ENCODE results near the gene KCNMA1. TPM values are rescaled to one million over a fixed set of nuclear protein-coding genes. Genes with fewer than 3 reads are reported as not detected.
"Not testable (repeated sequence)": the region's sequence is repeated elsewhere in the genome, so short reads cannot be mapped to it uniquely, and the experiment has no call there.

KCNMA1 gene
- total RNA-seq, 1 experiment from 2014 or later = 1.8 TPM

DNA sequence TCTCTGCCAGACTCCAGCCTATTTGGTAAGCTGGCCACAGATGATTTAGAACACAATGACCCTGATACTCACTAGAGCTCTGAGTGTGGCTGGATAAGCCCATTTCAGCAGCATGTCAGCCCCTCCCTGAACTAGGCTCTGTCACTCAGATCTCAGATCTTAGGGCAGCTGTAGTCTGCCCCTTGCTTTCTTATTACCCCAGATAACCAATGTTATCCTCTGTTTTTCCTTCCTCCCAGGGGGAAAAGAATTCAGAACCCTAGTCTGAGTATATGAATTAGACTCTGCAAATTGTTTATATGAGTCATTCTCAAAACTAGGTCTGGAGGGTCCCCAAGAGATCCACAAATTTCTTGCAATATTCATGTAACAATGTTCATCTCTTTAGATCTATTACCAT, 286.2 kb downstream of the KCNMA1 start:
- peak; percentile 59 to 82 for DNase-seq (ENCODE audit: low read depth in 1 of 2, low spot score in 2 of 2)
- H3K27ac ChIP-seq = peak overlapping the region; percentile 76
- H3K9me3 ChIP-seq (replicated peaks) = no peaks in the 10 kb centered on the region
- H3K27me3 ChIP-seq (replicated peaks) = no peaks in the 10 kb centered on the region
- H3K4me1 ChIP-seq (replicated peaks) = peaks cover 69% of the 10 kb centered on the region
- H3K4me3 ChIP-seq = no peak overlapping the region
- H3K36me3 ChIP-seq = no peaks in the 10 kb centered on the region

- Histone ChIP-seq H3K9me3 (replicated peaks) (no peaks in the 10 kb centered on the region), H3K4me3 (no peak overlapping the region)
Observed at GRCh38 chr10:77350711-77351119, 286.9 kb downstream of the KCNMA1 start.

GRCh38 chr10:77350134-77350533, 287.5 kb downstream of the KCNMA1 start:
- H3K4me1 ChIP-seq (replicated peaks) = peaks cover 57% of the 10 kb centered on the region
- H3K4me3 ChIP-seq = no peak overlapping the region
- no peaks in the 10 kb centered on the region for H3K9me3 ChIP-seq (replicated peaks)
- H3K27me3 ChIP-seq (replicated peaks) = no peaks in the 10 kb centered on the region
- peak overlapping the region; percentile 76 for H3K27ac ChIP-seq
- no peaks in the 10 kb centered on the region for H3K36me3 ChIP-seq
- peak in 1 of 2 experiments; percentile 19 for DNase-seq (ENCODE audit: low read depth in 1 of 2, low spot score in 2 of 2)

More at GRCh38 chr10:77350711-77351119, 286.9 kb downstream of the KCNMA1 start:
- no peaks in the 10 kb centered on the region for H3K27me3 ChIP-seq (replicated peaks)
- peaks cover 63% of the 10 kb centered on the region for H3K4me1 ChIP-seq (replicated peaks)
- H3K36me3 ChIP-seq = no peaks in the 10 kb centered on the region
- DNase-seq (ENCODE audit: low read depth in 1 of 2, low spot score in 2 of 2) = peak; percentile 97 to 98
- H3K27ac ChIP-seq = peak overlapping the region; percentile 76

DNA sequence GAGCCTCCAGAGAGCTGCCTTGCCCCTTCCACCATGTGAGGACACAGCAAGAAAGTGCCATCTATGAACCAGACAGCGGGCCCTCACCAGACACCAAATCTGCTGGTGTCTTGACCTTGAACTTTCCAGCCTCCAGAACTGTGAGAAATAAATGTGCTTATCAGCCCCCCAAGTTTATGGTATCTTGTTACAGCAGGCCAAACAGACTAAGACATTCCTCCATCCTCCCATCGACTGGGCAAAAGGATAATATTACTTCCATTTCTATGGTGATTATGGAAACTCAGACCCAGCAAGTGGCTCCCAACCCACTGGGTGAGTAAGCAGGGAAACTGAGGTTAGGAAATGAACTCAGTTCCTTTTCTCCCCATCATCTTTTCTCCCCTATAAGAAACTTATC, 288.4 kb downstream of the KCNMA1 start:
- peaks cover 52% of the 10 kb centered on the region for H3K4me1 ChIP-seq (replicated peaks)
- no peak overlapping the region for H3K4me3 ChIP-seq
- peak overlapping the region; percentile 12; the same call in 1 of the 2 replicates for H3K27ac ChIP-seq
- no peaks in the 10 kb centered on the region for H3K9me3 ChIP-seq (replicated peaks)
- no peaks in the 10 kb centered on the region for H3K27me3 ChIP-seq (replicated peaks)
- H3K36me3 ChIP-seq = no peaks in the 10 kb centered on the region
- no peak for DNase-seq (ENCODE audit: low read depth in 1 of 2, low spot score in 2 of 2)

DNA sequence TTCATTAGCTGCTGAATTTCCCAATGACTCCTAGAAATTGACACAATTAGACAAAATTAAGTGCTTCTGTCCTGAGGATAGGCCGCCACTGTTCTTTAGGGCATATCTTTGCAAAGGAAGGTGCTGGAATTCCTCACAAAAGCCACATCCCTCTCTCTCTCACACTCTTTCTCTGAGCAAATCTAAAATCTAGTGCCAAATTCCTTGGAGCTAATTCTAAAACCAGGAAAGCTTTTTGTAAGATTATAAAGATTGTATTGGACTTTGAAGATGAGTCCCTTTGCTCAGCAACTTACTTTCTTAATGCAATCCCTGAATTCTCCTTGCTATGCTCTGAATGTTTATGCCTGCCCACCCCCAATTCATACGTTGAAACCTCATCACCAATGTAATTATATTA, 288.9 kb downstream of the KCNMA1 start:
- H3K9me3 ChIP-seq (replicated peaks) = no peaks in the 10 kb centered on the region
- no peak for DNase-seq (ENCODE audit: low read depth in 1 of 2, low spot score in 2 of 2)
- no peaks in the 10 kb centered on the region for H3K27me3 ChIP-seq (replicated peaks)
- H3K4me3 ChIP-seq = no peak overlapping the region
- H3K4me1 ChIP-seq (replicated peaks) = peaks cover 52% of the 10 kb centered on the region
- no peaks in the 10 kb centered on the region for H3K36me3 ChIP-seq
- H3K27ac ChIP-seq = peak overlapping the region; percentile 1; the same call in 1 of the 2 replicates

DNA sequence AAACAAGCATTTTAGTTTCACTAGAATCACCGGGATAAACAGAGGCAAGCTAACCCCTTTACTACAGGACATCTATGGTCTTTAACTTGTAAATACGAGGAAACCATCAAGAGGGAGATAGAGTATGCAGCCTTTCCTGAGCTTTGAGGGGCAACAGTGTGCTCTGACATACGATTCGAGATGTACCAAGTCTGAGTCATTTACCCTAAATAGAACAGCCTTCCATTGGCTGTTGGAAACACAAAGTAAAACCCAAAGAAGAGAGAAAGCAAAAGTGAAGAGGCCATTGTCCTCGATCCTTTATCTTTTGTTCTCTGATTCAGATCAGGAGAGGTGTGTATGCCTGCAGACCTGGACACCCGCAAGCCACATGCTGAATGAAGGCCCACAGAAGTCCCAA, 289.5 kb downstream of the KCNMA1 start:
- Histone ChIP-seq H3K36me3 (no peaks in the 10 kb centered on the region), H3K27me3 (replicated peaks) (no peaks in the 10 kb centered on the region), H3K4me3 (no peak overlapping the region), H3K4me1 (replicated peaks) (peaks cover 52% of the 10 kb centered on the region), H3K27ac (peak overlapping the region; percentile 1; the same call in 1 of the 2 replicates), H3K9me3 (replicated peaks) (no peaks in the 10 kb centered on the region)
- DNase-seq (ENCODE audit: low read depth in 1 of 2, low spot score in 2 of 2) = peak in 1 of 2 experiments; percentile 36

DNA sequence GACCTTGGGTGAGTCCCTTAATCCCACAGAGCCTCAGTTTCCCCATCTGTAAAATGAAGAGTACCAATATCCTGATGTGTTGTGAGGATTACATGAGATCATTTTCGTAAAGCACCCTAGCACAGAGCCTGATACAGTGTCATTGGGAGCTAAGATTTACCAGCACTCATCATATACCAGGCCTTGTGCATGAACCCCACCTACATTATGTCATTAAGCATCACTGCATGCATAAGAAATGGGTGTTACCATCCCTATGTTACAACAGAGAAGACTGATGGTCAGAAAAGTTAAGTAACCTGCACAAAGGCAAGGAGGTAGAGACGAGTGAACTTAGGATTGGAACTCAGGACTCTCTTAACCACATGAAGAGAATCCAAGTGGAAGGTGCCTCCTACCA, 290.6 kb downstream of the KCNMA1 start:
- H3K36me3 ChIP-seq = no peaks in the 10 kb centered on the region
- H3K4me3 ChIP-seq = no peak overlapping the region
- no peak overlapping the region for H3K27ac ChIP-seq
- peaks cover 43% of the 10 kb centered on the region for H3K4me1 ChIP-seq (replicated peaks)
- H3K27me3 ChIP-seq (replicated peaks) = no peaks in the 10 kb centered on the region
- H3K9me3 ChIP-seq (replicated peaks) = no peaks in the 10 kb centered on the region
- no peak for DNase-seq (ENCODE audit: low read depth in 1 of 2, low spot score in 2 of 2)

DNA sequence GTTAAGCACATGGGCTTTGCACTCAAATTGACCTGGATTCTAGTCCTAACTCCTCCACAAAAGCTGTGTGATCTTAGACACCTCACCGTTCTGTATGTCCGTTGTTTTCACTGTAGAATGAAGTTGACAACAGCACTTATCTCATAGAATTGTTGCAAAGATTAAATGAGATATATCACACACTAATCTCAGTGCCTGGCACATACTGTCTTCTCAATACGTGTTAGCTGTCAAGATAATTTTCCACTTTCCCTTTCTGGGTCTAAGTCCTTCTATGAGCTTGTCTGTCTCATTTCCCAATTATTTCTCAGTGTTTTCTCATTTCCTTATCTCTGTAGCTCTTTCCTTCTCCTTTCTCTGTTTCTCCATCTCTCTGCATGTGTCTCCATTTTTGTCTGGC, 296.6 kb downstream of the KCNMA1 start:
- DNase-seq (ENCODE audit: low read depth in 1 of 2, low spot score in 2 of 2) = no peak
- Histone ChIP-seq H3K36me3 (no peaks in the 10 kb centered on the region), H3K27ac (no peak overlapping the region), H3K27me3 (replicated peaks) (no peaks in the 10 kb centered on the region), H3K4me1 (replicated peaks) (no peaks in the 10 kb centered on the region), H3K9me3 (replicated peaks) (no peaks in the 10 kb centered on the region), H3K4me3 (no peak overlapping the region)

GRCh38 chr10:77339872-77340271, 297.7 kb downstream of the KCNMA1 start:
- H3K27me3 ChIP-seq (replicated peaks); DNase-seq (ENCODE audit: low read depth in 1 of 2, low spot score in 2 of 2); H3K27ac ChIP-seq; H3K4me1 ChIP-seq (replicated peaks); H3K9me3 ChIP-seq (replicated peaks); H3K36me3 ChIP-seq; H3K4me3 ChIP-seq: not testable (repeated sequence)

- Histone ChIP-seq H3K4me3 (no peak overlapping the region), H3K4me1 (replicated peaks) (no peaks in the 10 kb centered on the region), H3K9me3 (replicated peaks) (no peaks in the 10 kb centered on the region), H3K27ac (no peak overlapping the region), H3K36me3 (no peaks in the 10 kb centered on the region), H3K27me3 (replicated peaks) (no peaks in the 10 kb centered on the region)
- no peak for DNase-seq (ENCODE audit: low read depth in 1 of 2, low spot score in 2 of 2)
Observed at GRCh38 chr10:77339166-77339565, 298.4 kb downstream of the KCNMA1 start.

GRCh38 chr10:77338143-77338542, 299.5 kb downstream of the KCNMA1 start:
- Histone ChIP-seq H3K27ac (no peak overlapping the region), H3K36me3 (no peaks in the 10 kb centered on the region), H3K9me3 (replicated peaks) (no peaks in the 10 kb centered on the region), H3K4me1 (replicated peaks) (no peaks in the 10 kb centered on the region), H3K27me3 (replicated peaks) (no peaks in the 10 kb centered on the region), H3K4me3 (no peak overlapping the region)
- no peak for DNase-seq (ENCODE audit: low read depth in 1 of 2, low spot score in 2 of 2)

GRCh38 chr10:77334501-77334900, 303.1 kb downstream of the KCNMA1 start:
- Histone ChIP-seq H3K36me3 (no peaks in the 10 kb centered on the region), H3K27me3 (replicated peaks) (no peaks in the 10 kb centered on the region), H3K4me3 (no peak overlapping the region), H3K4me1 (replicated peaks) (no peaks in the 10 kb centered on the region), H3K27ac (no peak overlapping the region), H3K9me3 (replicated peaks) (no peaks in the 10 kb centered on the region)
- DNase-seq (ENCODE audit: low read depth in 1 of 2, low spot score in 2 of 2) = no peak

DNA sequence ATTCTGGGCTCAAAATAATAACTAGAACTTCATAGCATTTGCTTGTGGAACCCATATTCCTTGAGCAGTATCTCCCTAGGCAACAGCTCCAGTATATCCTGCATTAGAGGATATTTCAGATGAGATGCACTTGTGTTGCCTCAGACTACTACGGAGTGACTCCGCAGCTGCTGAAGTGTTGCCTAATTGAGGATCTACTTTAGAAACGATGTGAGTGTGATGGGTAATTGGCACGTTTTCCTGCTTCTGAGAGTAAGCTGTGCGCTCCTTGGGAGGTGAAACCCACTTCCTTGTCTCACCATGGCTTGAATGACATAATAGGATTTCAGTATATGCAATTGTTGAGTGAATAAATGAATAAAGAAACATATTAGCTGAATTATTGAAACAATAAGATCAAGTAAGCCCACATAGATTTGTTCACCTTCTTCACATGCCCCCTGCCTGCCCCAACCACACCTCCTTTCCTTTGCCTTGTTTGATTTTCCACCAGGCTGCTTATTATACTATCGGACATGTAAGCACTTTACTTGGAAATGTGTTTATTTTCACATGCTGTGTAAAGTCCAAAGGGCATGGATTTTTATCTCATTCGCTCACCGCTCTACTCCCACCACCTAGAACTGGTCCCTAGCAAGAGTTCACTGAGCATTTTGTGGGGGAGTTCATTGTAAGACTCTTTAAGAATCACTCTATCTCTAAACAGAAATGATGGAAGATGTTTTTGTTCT, 303.8 kb downstream of the KCNMA1 start:
- DNase-seq (ENCODE audit: low read depth in 1 of 2, low spot score in 2 of 2) = no peak
- Histone ChIP-seq H3K4me1 (replicated peaks) (no peaks in the 10 kb centered on the region), H3K4me3 (no peak overlapping the region)

DNA sequence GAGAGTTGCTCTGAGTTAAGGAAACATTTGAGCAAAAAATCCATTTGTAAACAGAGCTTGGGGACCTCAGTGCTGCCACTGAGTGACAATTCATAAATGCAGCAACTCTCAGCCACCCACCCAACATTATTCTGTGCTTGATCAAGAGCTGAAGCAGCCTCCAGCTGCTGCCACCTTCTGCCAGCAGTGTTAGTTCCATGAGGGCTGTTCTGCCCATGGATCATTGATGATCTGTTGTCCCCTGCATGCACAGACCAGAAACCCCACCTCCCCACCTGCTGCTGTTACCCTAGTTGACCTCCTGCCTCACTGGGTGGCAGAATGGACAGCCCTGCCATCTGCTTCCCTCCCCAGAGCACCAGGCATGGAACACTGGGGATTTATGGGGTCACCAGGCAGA, 305.4 kb downstream of the KCNMA1 start:
- DNase-seq (ENCODE audit: low read depth in 1 of 2, low spot score in 2 of 2) = no peak
- Histone ChIP-seq H3K4me1 (replicated peaks) (no peaks in the 10 kb centered on the region), H3K27ac (no peak overlapping the region), H3K9me3 (replicated peaks) (no peaks in the 10 kb centered on the region), H3K4me3 (no peak overlapping the region), H3K27me3 (replicated peaks) (no peaks in the 10 kb centered on the region), H3K36me3 (no peaks in the 10 kb centered on the region)

More for the DNA sequence above, 303.8 kb downstream of the KCNMA1 start:
- H3K36me3 ChIP-seq = no peaks in the 10 kb centered on the region
- H3K9me3 ChIP-seq (replicated peaks) = no peaks in the 10 kb centered on the region
- H3K27ac ChIP-seq = no peak overlapping the region
- H3K27me3 ChIP-seq (replicated peaks) = no peaks in the 10 kb centered on the region

Measured in SJSA1 (cell line).